ENCODE data around the gene TRPV5. TPM values are rescaled to one million over a fixed set of nuclear protein-coding genes. Genes with fewer than 3 reads are reported as not detected.

TRPV5 gene
- total RNA-seq, 6 experiments from 2014 or later, result not detected

GRCh38 chr7:142881586-142882337 lies 51.8 kb downstream of the TRPV5 start:
- ATAC-seq (no peak), DNase-seq (peak in 1 of 3 donors; percentile 29)

GRCh38 chr7:142880876-142881505 lies 52.6 kb downstream of the TRPV5 start:
- TF ChIP-seq CTCF (IDR thresholded peaks at IDR 0.05) (peak; percentile 48 to 77 (median 70)), POLR2A (IDR thresholded peaks at IDR 0.05) (no peak)
- Histone ChIP-seq H3K4me1 (no peaks in the 10 kb centered on the region), H3K27ac (no peak overlapping the region), H3K4me3 (no peak overlapping the region), H3K36me3 (no peaks in the 10 kb centered on the region), H3K27me3 (no peaks in the 10 kb centered on the region), H3K9me3 (no peaks in the 10 kb centered on the region)
- WGBS (ENCODE audit: insufficient coverage, low coverage, low lambda C conversion rate, missing lambda C conversion rate), result 18% methylated on average over 8 of the region's 8 CpGs
- ATAC-seq (peak; percentile 54 to 72 (median 66)), DNase-seq (peak in 2 of 3 donors; percentile 38 to 49)
- intact Hi-C loops (cut with DNase I), result no loop called here

More at GRCh38 chr7:142881586-142882337, 51.8 kb downstream of the TRPV5 start:
- H3K27me3 ChIP-seq, result no peaks in the 10 kb centered on the region
- intact Hi-C loops (cut with DNase I), result no loop called here
- WGBS (ENCODE audit: insufficient coverage, low coverage, low lambda C conversion rate, missing lambda C conversion rate), result 52% methylated on average over 8 of the region's 9 CpGs
- H3K4me1 ChIP-seq, result no peaks in the 10 kb centered on the region
- H3K27ac ChIP-seq, result no peak overlapping the region
- no peak for TF ChIP-seq POLR2A (IDR thresholded peaks at IDR 0.05)
- no peaks in the 10 kb centered on the region for H3K9me3 ChIP-seq
- no peak overlapping the region for H3K4me3 ChIP-seq
- H3K36me3 ChIP-seq, result no peaks in the 10 kb centered on the region

- H3K36me3 ChIP-seq, result no peaks in the 10 kb centered on the region
- intact Hi-C loops (cut with DNase I), result loop anchor here (10.0 kb wide), 1 partner anchor 126 kb away; no protein-coding TSS in a partner anchor
- ATAC-seq, result no peak
These were observed 54.5 kb downstream of the TRPV5 start for GRCh38 chr7:142879060-142879459.

GRCh38 chr7:142878315-142878714 lies 55.2 kb downstream of the TRPV5 start:
- H3K9me3 ChIP-seq, result no peaks in the 10 kb centered on the region
- H3K36me3 ChIP-seq, result no peaks in the 10 kb centered on the region
- H3K4me1 ChIP-seq, result no peaks in the 10 kb centered on the region
- ATAC-seq (no peak), DNase-seq (no peak)
- 50% methylated on average over 2 of the region's 3 CpGs for WGBS (ENCODE audit: insufficient coverage, low coverage, low lambda C conversion rate, missing lambda C conversion rate)
- intact Hi-C loops (cut with DNase I), result loop anchor here (10.0 kb wide), 1 partner anchor 126 kb away; no protein-coding TSS in a partner anchor
- H3K27ac ChIP-seq, result no peak overlapping the region
- TF ChIP-seq POLR2A (IDR thresholded peaks at IDR 0.05) (no peak), CTCF (IDR thresholded peaks at IDR 0.05) (no peak)
- no peak overlapping the region for H3K4me3 ChIP-seq
- no peaks in the 10 kb centered on the region for H3K27me3 ChIP-seq

More at GRCh38 chr7:142879060-142879459, 54.5 kb downstream of the TRPV5 start:
- no peak for DNase-seq
- 79% methylated on average over 5 of the region's 5 CpGs for WGBS (ENCODE audit: insufficient coverage, low coverage, low lambda C conversion rate, missing lambda C conversion rate)
- Histone ChIP-seq H3K27me3 (no peaks in the 10 kb centered on the region), H3K4me3 (no peak overlapping the region), H3K4me1 (no peaks in the 10 kb centered on the region), H3K27ac (no peak overlapping the region), H3K9me3 (no peaks in the 10 kb centered on the region)
- TF ChIP-seq POLR2A (IDR thresholded peaks at IDR 0.05) (no peak), CTCF (IDR thresholded peaks at IDR 0.05) (no peak)
